Panc1 (cell line): ENCODE data around the gene DCAKD. TPM values are rescaled to one million over a fixed set of nuclear protein-coding genes. Genes with fewer than 3 reads are reported as not detected.

ENCODE experiments used
- ATAC-seq: fragments of 200-7000 bp; cut with Tn5 transposase; 2 replicates; pipeline ENCODE4 v1.9.1; 2020; ENCODE audit warnings: mild to moderate bottlenecking, moderate library complexity
- BruUV-seq: library from RNA; stranded (reverse); fragments of 400-500 nt; replicated peaks from 2 replicates; lab custom pipeline; 2021; lab: Mats Ljungman, UMichigan
- CTCF ChIA-PET: fragments of 300-600 bp; sonication (Branson Sonifier 250); formaldehyde crosslinking; loops from one replicate; lab custom pipeline; 2022; ENCODE audit warnings: antibody characterized with exemption; lab: Charles Lee
- POLR2A ChIA-PET: fragments of 300-600 bp; sonication (Branson Sonifier 250); formaldehyde crosslinking; loops from one replicate; lab custom pipeline; 2022; ENCODE audit warnings: antibody characterized with exemption; lab: Charles Lee
- DNase-seq: peaks from one replicate; pipeline ENCODE4 v3.0.0-alpha.2; 2010; ENCODE audit warnings: low read depth, low spot score
- H3K27ac ChIP-seq: 2 replicates; pipeline ENCODE4 v1.5.1; 2011; ENCODE audit warnings: mild to moderate bottlenecking, low read length, inconsistent platforms
- H3K27me3 ChIP-seq: fragments of 200-500 bp; sonication (Bioruptor generic); 2 replicates; pipeline ENCODE4 v1.6.0; 2014; ENCODE audit warnings: low read length, inconsistent platforms; ENCODE audit not compliant: control insufficient read depth, insufficient read depth
- H3K36me3 ChIP-seq: fragments of 200-500 bp; sonication (Bioruptor generic); 2 replicates; pipeline ENCODE4 v1.5.1; 2014; ENCODE audit warnings: inconsistent platforms, mild to moderate bottlenecking, low read length, moderate library complexity; ENCODE audit not compliant: control insufficient read depth, insufficient read depth
- H3K4me1 ChIP-seq: 2 replicates; pipeline ENCODE4 v1.5.1; 2011; ENCODE audit warnings: inconsistent platforms, mild to moderate bottlenecking, low read length, moderate library complexity; ENCODE audit not compliant: control insufficient read depth, insufficient read depth
- H3K4me3 ChIP-seq, 2 experiments: 2 replicates each; pipeline ENCODE4 v1.5.1; 2011 to 2012; ENCODE audit warnings: low read depth in 2 of 2, low read length in 2 of 2, mild to moderate bottlenecking in 2 of 2, inconsistent platforms in 1 of 2, moderate library complexity in 1 of 2
- H3K9me3 ChIP-seq: fragments of 200-500 bp; sonication (Bioruptor generic); 2 replicates; pipeline ENCODE4 v1.5.1; 2014; ENCODE audit warnings: low read depth, mild to moderate bottlenecking, inconsistent platforms, low read length, moderate library complexity; ENCODE audit not compliant: control insufficient read depth, insufficient read depth
- CTCF ChIP-seq: fragments of 450-650 bp; IDR thresholded peaks from 2 replicates; pipeline ENCODE4 v1.5.1; 2017; ENCODE audit warnings: mild to moderate bottlenecking
- POLR2AphosphoS5 ChIP-seq: IDR thresholded peaks from 2 replicates; pipeline ENCODE4 v1.6.1; 2012; ENCODE audit warnings: mild to moderate bottlenecking, low read depth, low read length, moderate library complexity
- REST ChIP-seq, 2 experiments: IDR thresholded peaks; 2 replicates each; pipeline ENCODE4 v1.6.1; 2011 to 2012; ENCODE audit warnings: low read depth in 2 of 2, control low read depth in 1 of 2, low read length in 1 of 2, mild to moderate bottlenecking in 1 of 2, moderate library complexity in 1 of 2; ENCODE audit not compliant: insufficient read depth in 1 of 2
- SIN3A ChIP-seq: IDR thresholded peaks from 2 replicates; pipeline ENCODE4 v1.6.1; 2012; ENCODE audit warnings: low read depth, mild to moderate bottlenecking, low read length, moderate library complexity, borderline replicate concordance; ENCODE audit not compliant: insufficient read depth
- TCF7L2 ChIP-seq: IDR thresholded peaks from 2 replicates; pipeline ENCODE4 v1.6.1; 2011; ENCODE audit warnings: mild to moderate bottlenecking, low read depth, low read length, inconsistent platforms
- in situ Hi-C: cut with HindIII; loops from 2 replicates; pipeline ENCODE4 v1.10.0; 2016; ENCODE audit warnings: low sequenced_read_pairs, low pct_unique_long_range_greater_than_20kb
- intact Hi-C: fragments of 100-400 bp; cut with micrococcal nuclease; formaldehyde crosslinking; loops from one replicate; pipeline ENCODE4 v1.10.0; 2022; ENCODE audit not compliant: unreplicated experiment
- total RNA-seq: library from RNA; stranded (reverse); gene quantifications from one replicate; pipeline ENCODE4 v1.2.1, GENCODE V29; 2021; ENCODE audit not compliant: unreplicated experiment

DCAKD gene
- total RNA-seq, 1 experiment from 2014 or later = 24.3 TPM

DNA sequence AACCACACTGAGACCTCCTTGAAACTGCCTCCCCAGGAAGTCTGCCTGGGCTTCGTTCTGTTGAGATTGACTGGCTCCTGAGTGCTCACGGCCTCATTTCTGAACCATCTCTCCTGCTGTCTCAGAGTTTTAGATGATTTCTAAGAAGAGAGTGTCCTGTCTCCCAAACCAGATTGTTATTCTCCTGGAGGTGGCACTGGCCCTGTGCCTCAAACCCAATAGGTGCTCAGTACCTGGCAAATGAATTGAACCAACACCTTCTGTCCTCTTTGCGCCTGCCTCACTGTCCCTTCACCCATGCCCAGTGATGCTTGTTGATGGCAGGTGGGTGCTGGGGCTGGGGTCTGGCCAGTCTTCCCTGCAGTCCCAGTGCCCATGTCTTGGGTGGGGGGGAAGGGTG lies 47.0 kb downstream of the DCAKD start:
- Histone ChIP-seq H3K4me3 (no peak overlapping the region), H3K36me3 (no peaks in the 10 kb centered on the region), H3K27ac (no peak overlapping the region), H3K9me3 (peaks cover 2% of the 10 kb centered on the region; the same call in 1 of the 2 replicates), H3K27me3 (no peaks in the 10 kb centered on the region), H3K4me1 (no peaks in the 10 kb centered on the region)
- intact Hi-C loops = no loop called here
- DNase-seq = no peak
- ChIA-PET POLR2A (no interaction called here), CTCF (no interaction called here)
- in situ Hi-C loops = no loop called here
- ATAC-seq = no peak
- TF ChIP-seq TCF7L2 (no peak), POLR2AphosphoS5 (no peak), SIN3A (no peak), CTCF (no peak), REST (IDR thresholded peaks at IDR 0.05; ENCODE audit: insufficient read depth in 1 of 2, low read depth in 2 of 2, low read length in 1 of 2) (no peak)
- no TSS peak for BruUV-seq

GRCh38 chr17:45003877-45004276 lies 47.6 kb downstream of the DCAKD start:
- ChIA-PET POLR2A (no interaction called here), CTCF (no interaction called here)
- H3K27me3 ChIP-seq = no peaks in the 10 kb centered on the region
- H3K4me3 ChIP-seq = no peak overlapping the region
- H3K27ac ChIP-seq = no peak overlapping the region
- TF ChIP-seq REST (IDR thresholded peaks at IDR 0.05; ENCODE audit: insufficient read depth in 1 of 2, low read depth in 2 of 2, low read length in 1 of 2) (no peak), POLR2AphosphoS5 (no peak), TCF7L2 (no peak), SIN3A (no peak), CTCF (no peak)
- ATAC-seq (no peak), DNase-seq (no peak)
- H3K4me1 ChIP-seq = no peaks in the 10 kb centered on the region
- no TSS peak for BruUV-seq
- intact Hi-C loops (no loop called here), in situ Hi-C loops (no loop called here)
- peaks cover 3% of the 10 kb centered on the region; the same call in 1 of the 2 replicates for H3K9me3 ChIP-seq
- H3K36me3 ChIP-seq = no peaks in the 10 kb centered on the region
